Adrenal gland (tissue), 5 donors: ENCODE data around the gene USB1.

ENCODE experiments used
- POLR2A ChIP-seq, 2 donors: fragments of 450-650 bp; IDR thresholded peaks; one replicate each; pipeline ENCODE4 v1.6.1; 2017; ENCODE audit warnings: antibody characterized with exemption in 2 of 2, mild to moderate bottlenecking in 2 of 2, moderate library complexity in 1 of 2
- TF ChIP-seq, protein P1 (sequence below), 6 experiments: fragments of 450-650 bp in 4 of 6; fragments of 200-600 bp in 2 of 6; sonication (generic) in 1 of 6; IDR thresholded peaks; 1 replicate in 5 of 6; 2 replicates in 1 of 6; pipeline versions ENCODE4 v1.5.1 to v1.8.0; 2016 to 2021; ENCODE audit warnings: antibody characterized with exemption in 6 of 6, mild to moderate bottlenecking in 2 of 6, moderate library complexity in 1 of 6
- donor health status: DM: no; HTN: no; CAD: no.

DNA sequence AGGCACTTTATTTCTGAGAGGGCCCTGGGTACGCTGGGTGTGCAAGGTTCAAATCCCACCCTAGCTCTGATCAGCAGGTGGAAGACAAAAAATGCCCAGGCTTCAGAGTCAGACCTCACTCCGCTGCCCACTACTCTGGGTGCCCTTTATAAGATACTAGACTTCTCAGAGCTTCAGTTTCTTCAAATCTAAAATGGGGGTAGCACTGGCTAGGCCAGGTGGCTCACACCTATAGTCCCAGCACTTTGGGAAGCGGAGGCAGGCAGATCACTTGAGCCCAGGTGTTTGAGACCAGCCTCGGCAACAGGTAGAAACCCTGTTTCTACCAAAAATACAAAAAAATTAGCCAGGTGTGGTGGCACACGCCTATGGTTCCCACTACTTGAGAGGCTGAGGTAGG lies 1.7 kb downstream of the USB1 start:
- TF ChIP-seq POLR2A (IDR thresholded peaks at IDR 0.05): no peak
- TF ChIP-seq, protein P1, sequence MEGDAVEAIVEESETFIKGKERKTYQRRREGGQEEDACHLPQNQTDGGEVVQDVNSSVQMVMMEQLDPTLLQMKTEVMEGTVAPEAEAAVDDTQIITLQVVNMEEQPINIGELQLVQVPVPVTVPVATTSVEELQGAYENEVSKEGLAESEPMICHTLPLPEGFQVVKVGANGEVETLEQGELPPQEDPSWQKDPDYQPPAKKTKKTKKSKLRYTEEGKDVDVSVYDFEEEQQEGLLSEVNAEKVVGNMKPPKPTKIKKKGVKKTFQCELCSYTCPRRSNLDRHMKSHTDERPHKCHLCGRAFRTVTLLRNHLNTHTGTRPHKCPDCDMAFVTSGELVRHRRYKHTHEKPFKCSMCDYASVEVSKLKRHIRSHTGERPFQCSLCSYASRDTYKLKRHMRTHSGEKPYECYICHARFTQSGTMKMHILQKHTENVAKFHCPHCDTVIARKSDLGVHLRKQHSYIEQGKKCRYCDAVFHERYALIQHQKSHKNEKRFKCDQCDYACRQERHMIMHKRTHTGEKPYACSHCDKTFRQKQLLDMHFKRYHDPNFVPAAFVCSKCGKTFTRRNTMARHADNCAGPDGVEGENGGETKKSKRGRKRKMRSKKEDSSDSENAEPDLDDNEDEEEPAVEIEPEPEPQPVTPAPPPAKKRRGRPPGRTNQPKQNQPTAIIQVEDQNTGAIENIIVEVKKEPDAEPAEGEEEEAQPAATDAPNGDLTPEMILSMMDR (IDR thresholded peaks at IDR 0.05): no peak
